GM15510 (cell line): ENCODE results near the gene PRRC2A.

Source experiments
- POLR2A ChIP-seq: IDR thresholded peaks from 3 replicates; pipeline ENCODE4 v1.6.1; 2011; ENCODE audit warnings: borderline replicate concordance; ENCODE audit not compliant: insufficient read length; ENCODE audit errors: extremely low read depth

PRRC2A gene

DNA sequence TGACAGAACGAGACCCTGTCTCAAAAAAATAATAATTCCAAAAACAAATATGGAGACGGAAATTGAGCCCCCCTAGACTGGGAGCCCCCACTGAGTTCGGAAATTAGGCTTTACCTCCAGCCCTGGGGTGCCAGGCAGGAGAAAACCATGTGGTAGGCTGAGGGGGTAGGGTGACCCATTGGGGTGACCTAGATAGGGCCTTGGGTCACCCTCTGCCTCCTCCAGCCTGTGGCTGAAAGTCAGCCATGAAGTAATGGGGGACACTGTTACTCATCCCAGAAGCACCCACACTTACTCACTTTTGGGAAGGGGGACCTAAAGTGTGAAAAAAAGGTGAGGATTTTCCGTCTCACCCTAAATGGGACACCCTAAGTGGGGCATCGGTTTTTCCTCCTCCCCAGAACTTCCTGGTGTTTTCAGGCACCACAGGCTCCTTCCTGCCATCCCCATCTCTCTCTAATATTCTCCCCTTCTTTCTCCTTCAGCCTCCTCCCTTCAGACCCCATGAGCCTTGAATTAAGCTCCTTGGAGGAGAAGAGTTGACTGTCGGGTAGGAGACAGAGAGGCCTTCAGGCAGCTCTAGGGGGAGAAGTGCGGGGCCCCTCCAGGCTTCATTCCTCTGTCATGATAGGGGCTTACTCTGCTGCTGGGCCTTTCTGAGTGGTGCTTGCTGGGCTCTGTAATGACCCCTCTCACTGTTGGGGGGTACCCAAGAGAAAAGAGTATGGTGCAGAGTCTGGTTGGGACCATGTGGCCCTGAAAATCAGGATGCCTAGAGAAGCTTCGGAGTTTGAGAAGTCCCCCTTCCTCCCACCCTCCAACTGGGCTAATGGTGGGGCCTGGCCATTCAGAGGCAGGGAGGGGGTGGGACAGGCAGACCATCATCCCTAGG, 40.7 kb upstream of the PRRC2A start:
- TF ChIP-seq POLR2A, result no peak

DNA sequence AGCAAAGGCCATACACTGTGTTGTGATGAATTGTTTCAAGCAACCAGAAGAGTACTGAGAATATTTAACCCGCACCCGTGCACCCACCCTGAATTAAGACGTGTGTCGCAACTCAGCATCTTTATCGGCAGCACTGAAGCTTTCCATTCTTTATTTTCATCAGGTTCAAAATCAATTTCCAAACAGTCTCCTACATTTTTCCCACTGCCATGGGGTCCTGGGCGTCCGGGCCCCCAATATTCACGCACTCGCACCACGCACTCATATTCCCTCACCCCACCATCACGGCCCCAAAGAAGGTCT, 40.1 kb upstream of the PRRC2A start:
- no peak for TF ChIP-seq POLR2A

DNA sequence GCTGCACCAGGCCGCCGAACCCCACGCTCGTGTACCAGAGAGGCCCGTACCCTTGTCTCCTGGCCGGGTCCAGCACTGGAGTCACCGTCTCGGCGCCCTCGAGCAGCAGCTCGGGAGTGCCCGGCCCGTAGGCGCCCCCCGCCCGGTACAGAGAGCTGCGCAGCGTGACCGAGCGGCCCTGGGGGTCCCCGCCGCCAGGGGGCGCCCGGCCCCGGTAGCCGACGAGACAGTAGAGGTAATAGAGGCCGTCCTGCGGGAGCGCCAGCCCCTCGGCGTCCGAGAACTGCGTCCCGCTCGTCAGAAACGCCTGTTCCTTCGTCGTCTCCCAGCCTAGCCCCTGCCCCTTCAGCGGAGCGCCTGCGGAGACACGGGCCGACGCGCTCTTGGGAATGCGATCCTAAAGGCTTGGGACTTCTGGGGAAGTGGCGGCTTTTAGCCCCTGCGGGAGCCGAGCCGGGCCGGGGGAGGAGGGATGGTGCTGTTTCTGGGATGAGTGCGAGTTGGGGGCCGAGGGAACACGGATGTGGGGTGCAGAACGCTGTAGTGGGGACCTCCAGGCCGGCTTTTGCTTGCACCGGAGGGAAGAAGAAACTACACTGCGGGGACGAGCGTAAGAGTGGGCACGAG, 39.6 kb upstream of the PRRC2A start:
- peak; percentile 50 for TF ChIP-seq POLR2A

DNA sequence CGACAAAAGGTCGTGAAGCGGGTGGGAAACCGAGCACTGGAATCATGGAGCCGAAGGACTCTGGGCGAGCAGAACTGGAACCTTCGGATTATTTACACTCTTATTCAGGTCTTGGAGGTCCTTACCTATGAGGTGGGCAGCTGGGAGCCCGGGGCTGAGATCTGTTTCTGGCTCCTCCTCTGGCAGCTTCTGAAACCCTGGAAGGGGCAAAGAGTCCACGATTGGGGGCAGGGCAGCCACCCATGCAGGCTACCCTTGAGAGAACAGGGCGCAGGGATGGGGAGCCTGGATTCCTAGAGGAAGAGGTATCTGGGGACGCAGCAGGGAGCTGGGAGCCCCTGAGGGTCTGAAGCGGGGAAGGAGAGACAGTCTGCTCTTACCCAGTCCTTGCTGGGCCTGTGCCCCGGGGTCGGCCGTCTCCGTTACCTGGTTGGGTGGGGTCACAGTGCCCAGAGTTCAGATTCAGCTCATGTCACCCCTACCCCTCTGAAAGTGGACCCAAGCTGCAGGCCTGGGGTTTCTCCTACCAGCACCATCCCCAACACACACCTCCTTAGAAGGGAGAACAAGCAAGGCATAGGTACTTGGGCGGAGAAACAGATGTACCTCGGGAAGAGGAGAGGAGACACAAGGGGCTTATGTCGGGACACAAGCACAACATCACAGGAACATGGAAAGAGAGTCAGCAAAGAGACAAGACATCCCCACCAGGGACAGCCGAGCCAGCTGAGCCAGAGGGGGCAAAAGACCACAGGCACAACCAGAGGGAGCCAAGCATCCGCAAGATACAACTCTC, 38.9 kb upstream of the PRRC2A start:
- no peak for TF ChIP-seq POLR2A

DNA sequence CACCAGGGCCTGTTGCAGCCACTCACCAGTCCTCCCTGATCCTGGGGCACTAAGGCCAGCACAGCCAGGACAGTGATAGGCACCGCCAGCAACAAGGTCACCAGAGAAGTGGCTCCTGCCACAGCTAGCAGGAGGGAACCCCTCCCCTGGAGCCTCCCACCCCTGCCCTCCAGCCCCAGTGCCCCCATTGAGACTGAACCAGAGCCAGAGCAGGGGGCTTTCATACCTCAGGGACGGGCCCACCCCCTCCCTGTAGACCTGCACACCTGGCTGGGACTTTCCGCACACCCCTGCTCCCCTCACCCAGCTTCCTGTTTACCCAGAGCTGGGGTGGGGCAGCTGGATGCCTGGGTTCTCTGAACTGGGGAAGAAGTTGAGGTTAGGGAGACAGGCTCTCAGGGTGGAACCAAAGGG, 38.3 kb upstream of the PRRC2A start, which contains the start of gene LTB:
LTB (minus strand) TSS at position 195 of the 414 bp plus-strand sequence; CDS start at position 188, 7 bp downstream.
- TF ChIP-seq POLR2A, result peak; percentile 45

DNA sequence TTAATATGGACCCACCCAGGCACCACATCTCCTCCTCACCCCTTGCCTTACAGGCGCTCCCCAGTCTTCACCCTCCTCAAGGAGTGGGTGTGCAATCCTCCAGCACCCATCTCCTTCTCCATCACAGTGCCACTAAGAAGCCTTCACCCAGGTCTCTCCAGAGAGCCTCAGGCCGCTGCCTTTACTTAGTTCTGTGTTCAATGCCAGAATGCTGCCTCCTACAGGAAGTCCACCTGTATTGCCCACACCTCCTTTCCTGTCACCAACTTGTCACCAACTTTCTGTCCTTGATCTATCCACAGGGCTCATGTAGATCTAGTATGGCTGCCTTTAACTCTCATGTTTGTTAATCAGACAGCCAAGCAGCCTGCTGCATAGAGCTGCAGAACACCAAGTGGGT, 35.0 kb upstream of the PRRC2A start:
- no peak for TF ChIP-seq POLR2A

DNA sequence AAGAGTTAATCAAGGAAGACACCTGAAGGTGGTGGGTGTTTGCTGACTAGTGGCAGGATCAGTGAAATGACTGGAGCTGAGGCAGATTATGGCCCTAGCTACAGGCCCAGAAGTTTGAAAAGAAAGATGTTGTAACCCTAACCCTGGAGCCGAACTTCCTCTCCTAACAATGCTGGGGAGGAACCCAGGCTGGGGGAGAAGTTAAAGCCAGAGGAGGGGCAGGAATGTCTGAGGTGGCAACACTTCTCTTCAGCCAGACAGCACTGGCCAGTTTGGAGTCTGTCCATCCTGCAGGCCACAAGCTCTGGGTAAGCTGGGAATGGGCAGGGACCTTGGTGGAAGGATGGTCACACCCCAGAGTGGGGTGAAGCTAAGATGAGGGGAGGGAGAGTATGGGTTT, 34.5 kb upstream of the PRRC2A start, which contains the start of gene LST1:
LST1 (plus strand) TSS at position 270 of the 400 bp plus-strand sequence. CDS start 1,023 bp downstream, outside the sequence.
- TF ChIP-seq POLR2A, result no peak

DNA sequence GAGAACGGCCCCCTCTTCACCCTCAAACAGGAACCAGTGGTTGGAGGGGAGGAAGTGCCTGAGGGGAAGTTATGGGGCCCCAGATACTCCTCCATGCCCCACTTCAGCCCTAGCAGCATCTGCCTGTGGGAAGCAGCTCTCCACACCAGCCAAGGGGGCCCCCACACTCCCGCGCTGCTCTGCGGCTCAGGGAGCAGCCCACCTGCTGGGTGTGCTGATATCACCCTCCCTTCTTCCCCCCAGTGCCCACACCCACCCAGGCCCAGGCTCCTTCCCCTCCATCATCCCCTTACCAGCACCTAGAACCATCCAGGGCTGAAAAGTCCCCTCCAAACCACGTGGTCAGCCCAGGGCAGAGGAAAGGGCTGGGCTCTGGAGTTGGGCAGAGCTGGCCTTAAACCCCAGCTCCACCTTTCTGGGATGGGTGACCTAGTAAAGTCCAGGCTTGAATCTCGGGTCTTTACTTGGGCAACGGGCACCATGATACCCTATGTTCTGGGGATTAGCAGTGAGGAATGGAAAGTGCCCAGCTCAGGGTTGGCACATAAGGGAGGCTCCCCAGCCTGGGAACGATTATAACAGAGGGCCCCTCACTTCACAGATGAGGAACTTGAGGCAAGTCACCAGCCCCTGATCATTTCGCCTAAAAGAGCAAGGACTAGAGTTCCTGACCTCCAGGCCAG, 33.8 kb upstream of the PRRC2A start:
- TF ChIP-seq POLR2A, result peak; percentile 45

DNA sequence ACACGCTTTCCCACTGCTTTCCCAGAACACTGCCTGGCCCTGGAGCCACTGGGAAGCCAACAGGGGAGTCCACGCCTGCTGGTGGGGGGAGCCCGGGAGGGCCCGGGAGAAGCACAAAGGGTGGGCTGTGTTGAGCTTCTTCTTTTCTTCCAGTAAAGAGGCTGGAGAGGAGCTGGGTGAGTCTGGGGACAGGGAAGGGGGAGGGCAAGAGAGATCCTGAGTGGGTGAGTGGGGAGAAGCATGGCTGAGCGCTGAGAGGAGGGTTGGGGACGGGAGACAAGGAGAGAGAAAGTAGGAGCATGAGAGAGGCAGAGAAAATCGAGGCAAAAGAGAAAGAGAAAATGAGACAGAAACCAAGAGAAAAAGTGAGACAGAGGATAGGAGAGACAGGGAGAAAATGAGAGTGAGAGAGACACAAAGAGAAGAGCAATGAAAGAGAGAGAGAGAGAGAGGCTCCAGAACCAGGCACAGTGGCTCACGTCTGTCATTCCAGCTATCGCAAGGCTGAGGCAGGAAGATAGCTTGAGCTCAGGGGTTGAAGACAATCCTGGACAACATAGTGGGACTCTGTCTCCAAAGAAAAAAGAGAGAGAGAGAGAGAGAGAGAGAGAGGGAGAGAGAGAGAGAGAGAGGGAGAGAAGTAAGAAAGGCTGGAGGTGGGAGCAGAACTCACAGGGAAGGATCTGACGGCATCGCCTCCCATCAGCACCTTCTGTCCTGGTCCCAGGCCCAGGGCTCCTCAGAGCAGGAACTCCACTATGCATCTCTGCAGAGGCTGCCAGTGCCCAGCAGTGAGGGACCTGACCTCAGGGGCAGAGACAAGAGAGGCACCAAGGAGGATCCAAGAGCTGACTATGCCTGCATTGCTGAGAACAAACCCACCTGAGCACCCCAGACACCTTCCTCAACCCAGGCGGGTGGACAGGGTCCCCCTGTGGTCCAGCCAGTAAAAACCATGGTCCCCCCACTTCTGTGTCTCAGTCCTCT, 32.4 kb upstream of the PRRC2A start:
- TF ChIP-seq POLR2A, result no peak

DNA sequence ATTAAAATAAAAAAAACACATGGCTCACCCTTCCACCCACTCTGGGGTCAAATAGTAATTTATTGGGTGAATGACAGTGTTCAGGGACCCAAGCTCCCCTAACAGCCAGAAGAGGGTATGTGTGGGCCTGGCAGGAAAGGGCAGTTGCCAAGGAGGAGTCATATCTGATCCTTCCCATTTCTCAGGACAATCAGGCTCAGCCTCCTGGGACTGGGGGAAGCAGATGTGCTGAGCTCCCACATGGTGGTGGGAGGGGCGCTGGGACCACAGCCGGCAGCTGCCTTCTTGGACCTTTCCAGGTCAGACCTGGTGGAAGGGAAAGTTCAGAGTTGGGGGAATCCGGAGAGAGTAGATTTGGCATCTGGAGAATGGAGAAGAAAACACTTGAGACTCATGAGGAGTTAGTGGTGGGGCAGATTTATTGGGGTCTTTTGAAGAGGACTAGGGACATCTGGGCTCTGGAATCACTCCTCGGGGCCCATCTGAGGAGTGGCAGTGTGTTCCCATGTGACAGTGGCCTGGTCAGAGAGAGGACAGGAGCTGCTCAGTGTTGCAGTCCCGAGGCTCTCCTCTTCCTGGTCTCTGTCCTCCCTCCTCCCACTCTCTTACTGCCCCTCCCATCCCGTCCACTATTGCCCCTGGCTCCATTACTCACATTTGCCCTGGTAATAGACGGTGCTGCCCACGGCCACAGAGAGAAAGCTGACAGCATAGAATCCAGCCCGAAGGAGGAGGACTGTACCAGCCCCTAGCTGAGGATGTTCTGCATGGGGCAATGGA, 31.5 kb upstream of the PRRC2A start:
- no peak for TF ChIP-seq POLR2A

DNA sequence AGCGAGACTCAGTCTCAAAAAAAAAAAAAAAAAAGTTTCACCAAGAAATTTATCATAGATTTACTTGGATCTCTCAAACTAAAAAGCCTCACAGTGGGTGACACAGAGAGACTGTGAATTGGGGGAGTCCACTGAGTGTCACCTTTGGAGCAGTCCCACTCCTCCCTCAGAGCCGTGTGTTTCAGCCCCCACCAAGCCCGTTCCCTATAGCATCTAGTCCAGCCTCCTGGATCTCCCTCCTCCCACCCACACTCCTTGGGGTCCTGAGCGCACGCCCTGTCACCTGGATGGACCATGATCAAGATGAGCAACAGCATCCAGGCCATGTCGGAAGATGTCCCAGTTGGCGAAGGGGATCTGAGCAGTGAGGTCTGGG, 28.1 kb upstream of the PRRC2A start:
- TF ChIP-seq POLR2A, result no peak

DNA sequence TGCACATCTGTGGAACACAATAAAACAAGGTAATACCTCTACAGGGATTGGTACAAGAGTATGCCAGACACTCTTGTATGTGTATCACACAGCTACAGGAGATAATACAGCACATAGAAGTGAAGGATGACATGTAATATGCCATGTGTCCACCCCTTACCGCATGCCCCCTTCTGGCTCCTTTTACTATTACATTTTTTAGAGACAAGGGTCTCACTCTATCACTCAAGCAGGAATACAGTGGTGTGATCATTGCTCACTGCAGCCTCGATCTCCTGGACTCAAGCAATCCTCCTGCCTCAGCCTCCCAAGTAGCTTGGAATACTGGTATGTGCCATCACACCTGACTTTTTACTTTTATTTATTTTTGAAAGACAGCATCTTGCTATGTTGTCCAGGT, 23.5 kb upstream of the PRRC2A start:
- TF ChIP-seq POLR2A, result no peak

DNA sequence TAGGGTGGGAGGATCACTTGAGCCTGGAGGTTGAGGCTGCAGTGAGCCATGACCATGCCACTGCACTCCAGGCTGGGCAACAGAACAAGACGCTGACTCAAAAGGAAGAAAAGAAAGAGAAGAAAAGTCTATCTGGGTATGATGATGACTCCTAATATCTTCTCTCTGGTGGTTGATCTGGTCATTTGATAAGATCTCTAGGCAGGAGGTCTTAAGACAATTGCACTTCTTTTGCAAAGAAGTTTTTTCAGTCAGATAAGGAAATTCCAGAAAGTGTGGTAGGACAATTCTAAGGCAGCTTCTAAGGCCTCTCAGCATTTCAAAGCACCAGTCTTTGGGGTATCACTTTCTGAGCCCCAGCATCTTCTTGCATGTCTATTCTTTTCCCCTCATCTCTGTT, 13.2 kb upstream of the PRRC2A start:
- no peak for TF ChIP-seq POLR2A
